A549 treated with AZD9567 at 1 μM for 4 hours (cell line): ENCODE measurements around the gene KCNC2. TPM values are rescaled to one million over a fixed set of nuclear protein-coding genes. Genes with fewer than 3 reads are reported as not detected.

Experiments used
- total RNA-seq: library from RNA; stranded (reverse); fragments of 200-300 nt; extraction: Qiagen RNA extraction; gene quantifications from 5 replicates; pipeline ENCODE4 v1.2.3, GENCODE V29; 2022; ENCODE audit not compliant: insufficient read depth

KCNC2 gene
- not detected in 5 replicates for total RNA-seq

GRCh38 chr12:75209812-75210138, at the start of gene KCNC2:
TSS of gene KCNC2 (minus strand) at chr12:75209839.

Other genes with a start within 250 kb of the KCNC2 start
- 0.90 to 1.0 TPM (median 1.00 TPM) in 4 of 5 replicates, not detected in the other for gene CAPS2, start 120.5 kb upstream of the KCNC2 start, total RNA-seq
- 0.09 TPM in 1 of 5 replicates, not detected in the others for gene GLIPR1L1, start 124.8 kb upstream of the KCNC2 start, total RNA-seq
- 0.06 to 0.33 TPM (median 0.14 TPM) in 4 of 5 replicates, not detected in the other for gene GLIPR1L2, start 181.2 kb upstream of the KCNC2 start, total RNA-seq